Chondrocyte (in vitro differentiated cells): ENCODE data around the gene AKR1C8. TPM values are rescaled to one million over a fixed set of nuclear protein-coding genes. Genes with fewer than 3 reads are reported as not detected.
"Not testable (repeated sequence)": the region's sequence is repeated elsewhere in the genome, so short reads cannot be mapped to it uniquely, and the experiment has no call there.

Source experiments
- DNase-seq: peaks from one replicate; pipeline ENCODE4 v3.0.0; 2021; ENCODE audit warnings: mixed read lengths, low spot score
- H3K27ac Mint-ChIP-seq: one replicate; pipeline ENCODE4 v1.8.0; 2021; ENCODE audit warnings: mild to moderate bottlenecking, moderate library complexity, mixed read lengths; ENCODE audit not compliant: unreplicated experiment
- H3K27me3 Mint-ChIP-seq: 2 replicates; pipeline ENCODE4 v1.8.0; 2021; ENCODE audit warnings: low read depth, mixed read lengths
- H3K36me3 Mint-ChIP-seq: 2 replicates; pipeline ENCODE4 v1.8.0; 2021; ENCODE audit warnings: low read depth, mixed read lengths
- H3K4me1 Mint-ChIP-seq: 2 replicates; pipeline ENCODE4 v1.8.0; 2021; ENCODE audit warnings: low read depth, mild to moderate bottlenecking, mixed read lengths
- H3K4me3 Mint-ChIP-seq: one replicate; pipeline ENCODE4 v1.8.0; 2021; ENCODE audit warnings: mild to moderate bottlenecking, moderate library complexity, mixed read lengths; ENCODE audit not compliant: unreplicated experiment
- H3K9me3 Mint-ChIP-seq: 2 replicates; pipeline ENCODE4 v1.8.0; 2021; ENCODE audit warnings: low read depth, mixed read lengths
- total RNA-seq: library from RNA; stranded (reverse); gene quantifications from 3 replicates; pipeline ENCODE4 v1.2.1, GENCODE V29; 2021
- TF ChIP-seq, protein P1 (sequence below): fragments of 200-600 bp; sonication (generic); IDR thresholded peaks from 2 replicates; pipeline ENCODE4 v1.5.0; 2021; ENCODE audit warnings: antibody characterized with exemption, mild to moderate bottlenecking, moderate library complexity

The AKR1C8 gene
- total RNA-seq, 1 donor from 2014 or later, result not detected

DNA sequence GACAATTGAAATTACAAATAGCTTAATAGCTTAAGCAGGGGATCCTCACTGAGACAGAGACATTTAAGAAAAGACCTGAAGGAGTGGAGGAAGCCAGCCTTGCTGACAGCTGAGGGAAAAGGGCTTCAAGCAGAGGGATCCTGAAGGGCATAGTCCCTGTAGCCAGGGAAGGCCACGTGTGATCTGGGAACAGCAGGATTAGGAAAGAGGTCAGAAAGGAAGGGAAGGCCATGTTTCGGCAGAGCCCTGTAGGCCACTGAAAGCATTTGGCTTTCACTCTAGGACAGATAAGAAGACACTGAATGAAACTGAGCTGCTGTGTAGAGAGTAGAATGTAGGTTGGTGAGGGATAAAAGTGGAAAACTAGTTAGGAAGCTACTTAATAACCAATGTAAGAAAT, 3.4 kb upstream of the AKR1C8 start:
- TF ChIP-seq, protein P1, sequence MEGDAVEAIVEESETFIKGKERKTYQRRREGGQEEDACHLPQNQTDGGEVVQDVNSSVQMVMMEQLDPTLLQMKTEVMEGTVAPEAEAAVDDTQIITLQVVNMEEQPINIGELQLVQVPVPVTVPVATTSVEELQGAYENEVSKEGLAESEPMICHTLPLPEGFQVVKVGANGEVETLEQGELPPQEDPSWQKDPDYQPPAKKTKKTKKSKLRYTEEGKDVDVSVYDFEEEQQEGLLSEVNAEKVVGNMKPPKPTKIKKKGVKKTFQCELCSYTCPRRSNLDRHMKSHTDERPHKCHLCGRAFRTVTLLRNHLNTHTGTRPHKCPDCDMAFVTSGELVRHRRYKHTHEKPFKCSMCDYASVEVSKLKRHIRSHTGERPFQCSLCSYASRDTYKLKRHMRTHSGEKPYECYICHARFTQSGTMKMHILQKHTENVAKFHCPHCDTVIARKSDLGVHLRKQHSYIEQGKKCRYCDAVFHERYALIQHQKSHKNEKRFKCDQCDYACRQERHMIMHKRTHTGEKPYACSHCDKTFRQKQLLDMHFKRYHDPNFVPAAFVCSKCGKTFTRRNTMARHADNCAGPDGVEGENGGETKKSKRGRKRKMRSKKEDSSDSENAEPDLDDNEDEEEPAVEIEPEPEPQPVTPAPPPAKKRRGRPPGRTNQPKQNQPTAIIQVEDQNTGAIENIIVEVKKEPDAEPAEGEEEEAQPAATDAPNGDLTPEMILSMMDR, result no peak
- DNase-seq, result no peak
- Mint-ChIP-seq H3K27me3 (peaks cover 23% of the 10 kb centered on the region), H3K9me3 (no peaks in the 10 kb centered on the region), H3K27ac (no peak overlapping the region), H3K36me3 (no peaks in the 10 kb centered on the region), H3K4me1 (no peaks in the 10 kb centered on the region), H3K4me3 (no peak overlapping the region)

DNA sequence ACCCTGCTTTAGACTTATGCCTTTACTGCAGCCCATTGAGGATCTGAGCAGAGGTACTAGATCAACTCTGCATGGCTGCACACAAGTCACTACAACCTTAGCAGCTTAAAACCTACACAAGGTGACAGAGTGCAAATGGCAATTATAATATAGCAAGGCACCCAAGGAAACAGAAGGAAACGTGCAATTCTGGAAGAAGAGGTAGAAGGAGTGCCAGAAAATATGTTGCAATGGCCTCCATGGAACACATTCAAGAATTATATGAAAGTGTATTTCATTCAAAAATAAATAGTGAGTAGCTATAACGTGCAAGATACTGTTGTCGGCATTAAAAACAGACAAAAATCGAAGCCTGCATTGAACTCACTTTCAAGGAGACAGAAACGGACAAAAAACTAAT, 2.9 kb upstream of the AKR1C8 start:
- H3K4me3 Mint-ChIP-seq, result no peak overlapping the region
- peaks cover 23% of the 10 kb centered on the region for H3K27me3 Mint-ChIP-seq
- no peaks in the 10 kb centered on the region for H3K36me3 Mint-ChIP-seq
- H3K27ac Mint-ChIP-seq, result no peak overlapping the region
- no peak for DNase-seq
- no peaks in the 10 kb centered on the region for H3K9me3 Mint-ChIP-seq
- TF ChIP-seq, protein P1, result no peak
- H3K4me1 Mint-ChIP-seq, result no peaks in the 10 kb centered on the region

DNA sequence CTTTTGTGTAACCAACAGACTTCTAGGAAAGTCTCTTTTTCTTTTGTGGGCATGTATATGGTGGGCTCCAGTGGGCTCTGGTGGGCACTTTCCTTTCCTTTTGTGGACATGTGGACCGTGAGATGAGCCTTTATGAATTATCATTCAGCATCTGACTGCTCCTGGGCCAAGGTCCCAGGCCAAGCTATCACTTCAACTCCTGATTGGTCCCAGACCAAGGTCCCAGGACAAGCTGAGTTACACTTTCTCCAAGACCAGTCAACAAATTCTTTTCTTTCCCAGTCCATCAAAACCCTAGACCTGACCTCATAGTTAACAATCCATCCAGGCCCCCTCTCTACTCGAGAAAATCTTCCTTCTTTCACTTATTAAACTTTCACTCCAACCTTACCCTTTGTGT, 1.0 kb downstream of the AKR1C8 start:
- Mint-ChIP-seq H3K4me1 (no peaks in the 10 kb centered on the region), H3K27me3 (peaks cover 10% of the 10 kb centered on the region), H3K9me3 (no peaks in the 10 kb centered on the region), H3K27ac (no peak overlapping the region), H3K4me3 (no peak overlapping the region), H3K36me3 (no peaks in the 10 kb centered on the region)
- TF ChIP-seq, protein P1, result no peak
- no peak for DNase-seq

DNA sequence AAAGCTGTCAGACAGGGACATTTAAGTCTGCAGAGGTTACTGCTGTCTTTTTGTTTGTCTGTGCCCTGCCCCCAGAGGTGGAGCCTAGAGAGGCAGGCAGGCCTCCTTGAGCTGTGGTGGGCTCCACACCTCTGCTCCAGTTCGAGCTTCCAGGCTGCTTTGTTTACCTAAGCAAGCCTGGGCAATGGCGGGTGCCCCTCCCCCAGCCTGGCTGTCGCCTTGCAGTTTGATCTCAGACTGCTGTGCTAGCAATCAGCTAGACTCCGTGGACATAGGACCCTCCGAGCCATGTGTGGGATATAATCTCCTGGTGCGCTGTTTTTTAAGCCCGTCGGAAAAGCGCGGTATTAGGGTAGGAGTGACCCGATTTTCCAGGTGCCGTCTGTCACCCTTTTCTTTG, 4.4 kb downstream of the AKR1C8 start:
- H3K27ac Mint-ChIP-seq, H3K27me3 Mint-ChIP-seq, H3K4me1 Mint-ChIP-seq, H3K9me3 Mint-ChIP-seq, H3K36me3 Mint-ChIP-seq, H3K4me3 Mint-ChIP-seq, DNase-seq: not testable (repeated sequence)

DNA sequence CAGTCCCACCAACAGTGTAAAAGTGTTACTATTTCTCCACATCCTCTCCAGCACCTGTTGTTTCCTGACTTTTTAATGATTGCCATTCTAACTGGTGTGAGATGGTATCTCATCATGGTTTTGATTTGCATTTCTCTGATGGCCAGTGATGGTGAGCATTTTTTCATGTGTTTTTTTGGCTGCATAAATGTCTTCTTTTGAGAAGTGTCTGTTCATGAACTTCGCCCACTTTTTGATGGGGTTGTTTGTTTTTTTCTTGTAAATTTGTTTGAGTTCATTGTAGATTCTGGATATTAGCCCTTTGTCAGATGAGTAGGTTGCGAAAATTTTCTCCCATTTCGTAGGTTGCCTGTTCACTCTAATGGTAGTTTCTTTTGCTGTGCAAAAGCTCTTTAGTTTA, 9.4 kb downstream of the AKR1C8 start:
- not testable (repeated sequence) for DNase-seq, H3K27ac Mint-ChIP-seq, H3K27me3 Mint-ChIP-seq, H3K4me1 Mint-ChIP-seq, H3K9me3 Mint-ChIP-seq, H3K4me3 Mint-ChIP-seq, H3K36me3 Mint-ChIP-seq

DNA sequence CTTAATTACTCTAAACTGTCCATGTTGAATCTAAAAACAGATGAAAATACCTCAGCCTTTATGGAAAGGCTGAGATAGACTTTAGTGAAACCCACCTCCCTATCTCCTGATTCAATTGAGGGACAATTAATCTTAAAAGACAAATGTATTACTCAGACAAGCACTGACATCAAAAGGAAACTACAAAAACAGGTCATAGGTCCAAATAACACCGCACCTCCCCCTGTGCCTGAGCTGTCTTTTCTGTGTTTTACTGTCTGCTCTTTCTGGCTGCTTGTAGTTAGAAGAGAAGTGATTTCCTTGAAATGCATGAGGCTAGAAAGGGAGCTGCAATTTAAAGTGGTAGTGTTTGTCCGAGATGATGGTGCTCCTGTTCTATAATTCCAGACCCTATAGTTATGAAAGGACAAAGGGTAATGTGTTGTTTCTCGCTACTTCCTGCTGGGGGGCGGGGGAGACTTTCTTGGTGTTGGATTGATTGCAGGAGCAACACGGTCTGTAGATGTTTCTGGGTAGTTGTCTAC, 16.0 kb downstream of the AKR1C8 start:
- H3K4me1 Mint-ChIP-seq, result no peaks in the 10 kb centered on the region
- peaks cover 9% of the 10 kb centered on the region for H3K36me3 Mint-ChIP-seq
- no peak overlapping the region for H3K27ac Mint-ChIP-seq
- peaks cover 40% of the 10 kb centered on the region for H3K9me3 Mint-ChIP-seq
- no peak overlapping the region for H3K4me3 Mint-ChIP-seq
- DNase-seq, result no peak
- TF ChIP-seq, protein P1, result no peak
- peaks cover 6% of the 10 kb centered on the region for H3K27me3 Mint-ChIP-seq
